ENCODE measurements around the gene PMS1.

The PMS1 gene

GRCh38 chr2:189866296-189866695 lies 82.0 kb downstream of the PMS1 start:
- DNase-seq, result no peak

GRCh38 chr2:189868896-189869295 lies 84.6 kb downstream of the PMS1 start:
- DNase-seq, result no peak

GRCh38 chr2:189870381-189871085 lies 86.3 kb downstream of the PMS1 start:
- DNase-seq, result no peak

GRCh38 chr2:189873696-189874095 lies 89.4 kb downstream of the PMS1 start:
- no peak for DNase-seq

GRCh38 chr2:189874586-189875320 lies 90.5 kb downstream of the PMS1 start:
- no peak for DNase-seq

- DNase-seq, result no peak
Observed at GRCh38 chr2:189876271-189876670, 92.0 kb downstream of the PMS1 start.

- no peak for DNase-seq
Observed at GRCh38 chr2:189879716-189880081, 95.4 kb downstream of the PMS1 start.

- no peak for DNase-seq
Observed at GRCh38 chr2:189880429-189880828, 96.2 kb downstream of the PMS1 start.

- no peak for DNase-seq
Observed at GRCh38 chr2:189880832-189881492, 96.7 kb downstream of the PMS1 start.

- no peak for DNase-seq
Observed at GRCh38 chr2:189885368-189885767, 101.1 kb downstream of the PMS1 start.

GRCh38 chr2:189892546-189893294 lies 108.5 kb downstream of the PMS1 start:
- DNase-seq, result peak; percentile 9

- no peak for DNase-seq
Observed at GRCh38 chr2:189896809-189897208, 112.6 kb downstream of the PMS1 start.

GRCh38 chr2:189899101-189899500 lies 114.9 kb downstream of the PMS1 start:
- no peak for DNase-seq

GRCh38 chr2:189900726-189901125 lies 116.5 kb downstream of the PMS1 start:
- DNase-seq, result no peak

- no peak for DNase-seq
Observed at GRCh38 chr2:189901664-189902063, 117.4 kb downstream of the PMS1 start.

- DNase-seq, result no peak
Observed at GRCh38 chr2:189913821-189914220, 129.6 kb downstream of the PMS1 start.

GRCh38 chr2:189916651-189917050 lies 132.4 kb downstream of the PMS1 start:
- no peak for DNase-seq
